SK-N-SH (cell line): Measurements from ENCODE around the gene TESMIN. TPM values are rescaled to one million over a fixed set of nuclear protein-coding genes. Genes with fewer than 3 reads are reported as not detected.

ENCODE experiments used
- CTCF ChIA-PET: fragments of 300-600, 350-600 bp; formaldehyde crosslinking; extraction: SDS; loops from one replicate; lab custom pipeline; 2021; lab: Yijun Ruan, JAX
- POLR2A ChIA-PET: fragments of 350-600 bp; sonication (Branson Sonifier 250); formaldehyde crosslinking; extraction: SDS; loops from one replicate; lab custom pipeline; 2020; ENCODE audit warnings: antibody characterized with exemption, inconsistent platforms; lab: Yijun Ruan, JAX
- DNase-seq: peaks from one replicate; pipeline ENCODE4 v3.0.0; 2012
- H2AFZ ChIP-seq: fragments of 200-600 bp; sonication (generic); 2 replicates; pipeline ENCODE4 v1.8.1; 2016; ENCODE audit warnings: antibody characterized with exemption, mild to moderate bottlenecking, low read depth
- H3F3A ChIP-seq: fragments of 200-600 bp; sonication (generic); replicated peaks from 2 replicates; pipeline ENCODE3; 2016; ENCODE audit warnings: antibody characterized with exemption, mild to moderate bottlenecking; ENCODE audit not compliant: insufficient read depth
- H3K27ac ChIP-seq, 2 experiments: fragments of 200-500 bp in 1 of 2; fragments of 200-600 bp in 1 of 2; sonication (Bioruptor generic) in 1 of 2; sonication (generic), shearing (Covaris generic) in 1 of 2; 2 replicates each; pipeline versions ENCODE4 v1.5.1 to v1.6.1; 2014 to 2016; ENCODE audit warnings: low read depth in 2 of 2, inconsistent platforms in 1 of 2, low read length in 1 of 2, mild to moderate bottlenecking in 1 of 2, mixed read lengths in 1 of 2
- H3K27me3 ChIP-seq: fragments of 200-600 bp; sonication (generic), shearing (Covaris generic); 2 replicates; pipeline ENCODE4 v1.6.1; 2016; ENCODE audit warnings: mixed run types; ENCODE audit not compliant: insufficient read depth
- H3K36me3 ChIP-seq, 2 experiments: fragments of 200-500 bp in 1 of 2; fragments of 200-600 bp in 1 of 2; sonication (Bioruptor generic) in 1 of 2; sonication (generic) in 1 of 2; replicated peaks in 1 of 2; 2 replicates each; pipeline versions ENCODE3 to v1.5.1; 2014 to 2016; ENCODE audit warnings: low read length in 1 of 2, mild to moderate bottlenecking in 1 of 2; ENCODE audit not compliant: insufficient read depth in 2 of 2, control insufficient read depth in 1 of 2
- H3K4me1 ChIP-seq, 2 experiments: fragments of 200-500 bp in 1 of 2; fragments of 200-600 bp in 1 of 2; sonication (Bioruptor generic) in 1 of 2; sonication (generic), shearing (Covaris generic) in 1 of 2; 2 replicates each; pipeline versions ENCODE4 v1.5.1 to v1.6.1; 2014 to 2016; ENCODE audit warnings: low read depth in 1 of 2, low read length in 1 of 2, mixed run types in 1 of 2; ENCODE audit not compliant: insufficient read depth in 2 of 2, control insufficient read depth in 1 of 2
- H3K4me2 ChIP-seq: fragments of 200-600 bp; sonication (generic), shearing (Covaris generic); 2 replicates; pipeline ENCODE4 v1.6.1; 2017; ENCODE audit warnings: mixed run types
- H3K4me3 ChIP-seq, 2 experiments: fragments of 200-500 bp in 1 of 2; fragments of 200-600 bp in 1 of 2; sonication (Bioruptor generic) in 1 of 2; sonication (generic), shearing (Covaris generic) in 1 of 2; 2 replicates each; pipeline versions ENCODE4 v1.5.1 to v1.8.1; 2014 to 2016; ENCODE audit warnings: low read depth in 2 of 2, inconsistent platforms in 1 of 2, low read length in 1 of 2, mild to moderate bottlenecking in 1 of 2, mixed read lengths in 1 of 2, moderate library complexity in 1 of 2
- H3K79me2 ChIP-seq: fragments of 200-600 bp; sonication (generic); 2 replicates; pipeline ENCODE4 v1.8.1; 2017; ENCODE audit warnings: mild to moderate bottlenecking; ENCODE audit not compliant: insufficient read depth
- H3K9ac ChIP-seq: fragments of 200-600 bp; sonication (generic); 2 replicates; pipeline ENCODE4 v1.6.1; 2017; ENCODE audit warnings: mixed run types
- H3K9me2 ChIP-seq: fragments of 200-600 bp; sonication (generic); 2 replicates; pipeline ENCODE4 v1.6.1; 2017; ENCODE audit warnings: mixed run types
- H3K9me3 ChIP-seq: fragments of 200-600 bp; sonication (generic); 2 replicates; pipeline ENCODE4 v1.6.1; 2017; ENCODE audit warnings: mixed run types, mild to moderate bottlenecking, moderate library complexity
- H4K20me1 ChIP-seq: fragments of 200-600 bp; sonication (generic); 2 replicates; pipeline ENCODE4 v1.6.1; 2017; ENCODE audit warnings: mild to moderate bottlenecking, mixed run types; ENCODE audit not compliant: insufficient read depth
- EZH2phosphoT487 ChIP-seq: fragments of 200-600 bp; sonication (generic); IDR thresholded peaks from 2 replicates; pipeline ENCODE4 v1.6.1; 2017; ENCODE audit warnings: low read depth, mixed run types, mild to moderate bottlenecking, antibody characterized with exemption, moderate library complexity, borderline replicate concordance
- FOXM1 ChIP-seq: IDR thresholded peaks from 2 replicates; pipeline ENCODE4 v1.4.0; 2012; ENCODE audit warnings: low read depth, mild to moderate bottlenecking
- MEF2A ChIP-seq: IDR thresholded peaks from 2 replicates; pipeline ENCODE4 v1.4.0; 2012; ENCODE audit warnings: low read depth, borderline replicate concordance
- MXI1 ChIP-seq: IDR thresholded peaks from 2 replicates; pipeline ENCODE4 v1.6.1; 2012; ENCODE audit warnings: mild to moderate bottlenecking, low read depth, low read length, improper control_type of control experiment
- NRF1 ChIP-seq: IDR thresholded peaks from 2 replicates; pipeline ENCODE4 v1.6.1; 2012; ENCODE audit warnings: low read depth, mild to moderate bottlenecking, low read length
- POLR2AphosphoS5 ChIP-seq: IDR thresholded peaks from 2 replicates; pipeline ENCODE4 v1.6.1; 2012; ENCODE audit warnings: low read depth, low read length
- SIN3A ChIP-seq: IDR thresholded peaks from 2 replicates; pipeline ENCODE4 v1.6.1; 2012; ENCODE audit warnings: low read depth, mild to moderate bottlenecking, low read length, moderate library complexity, borderline replicate concordance
- SMC3 ChIP-seq: IDR thresholded peaks from 2 replicates; pipeline ENCODE4 v1.6.1; 2012; ENCODE audit warnings: low read depth, low read length, improper control_type of control experiment
- TEAD4 ChIP-seq: IDR thresholded peaks from 2 replicates; pipeline ENCODE4 v1.4.0; 2012; ENCODE audit warnings: mild to moderate bottlenecking, borderline replicate concordance; ENCODE audit not compliant: insufficient read depth
- WGBS: methylation state at CpG from one replicate; pipeline ENCODE4 v1.1.6; 2017; ENCODE audit warnings: low lambda C conversion rate; 5-methylcytosine and 5-hydroxymethylcytosine counted together
- polyA plus RNA-seq, 3 experiments: library from polyadenylated mRNA; depleted of rRNA; stranded (reverse); fragments of >200 nt; gene quantifications; 2 replicates each; pipeline ENCODE4 v1.2.3, GENCODE V29; 2012
- TF ChIP-seq, protein P1 (sequence below): IDR thresholded peaks from 2 replicates; pipeline ENCODE4 v1.6.1; 2012; ENCODE audit warnings: mild to moderate bottlenecking, low read depth, low read length, moderate library complexity
- TF ChIP-seq, protein P2 (sequence below): IDR thresholded peaks from 2 replicates; pipeline ENCODE4; 2012
- TF ChIP-seq, protein P3 (sequence below): IDR thresholded peaks from 2 replicates; pipeline ENCODE4 v1.4.0; 2012; ENCODE audit warnings: low read depth

The TESMIN gene
- polyA plus RNA-seq, 1 of the 3 experiments (the other 2 are of a cell fraction): 3.5 TPM

DNA sequence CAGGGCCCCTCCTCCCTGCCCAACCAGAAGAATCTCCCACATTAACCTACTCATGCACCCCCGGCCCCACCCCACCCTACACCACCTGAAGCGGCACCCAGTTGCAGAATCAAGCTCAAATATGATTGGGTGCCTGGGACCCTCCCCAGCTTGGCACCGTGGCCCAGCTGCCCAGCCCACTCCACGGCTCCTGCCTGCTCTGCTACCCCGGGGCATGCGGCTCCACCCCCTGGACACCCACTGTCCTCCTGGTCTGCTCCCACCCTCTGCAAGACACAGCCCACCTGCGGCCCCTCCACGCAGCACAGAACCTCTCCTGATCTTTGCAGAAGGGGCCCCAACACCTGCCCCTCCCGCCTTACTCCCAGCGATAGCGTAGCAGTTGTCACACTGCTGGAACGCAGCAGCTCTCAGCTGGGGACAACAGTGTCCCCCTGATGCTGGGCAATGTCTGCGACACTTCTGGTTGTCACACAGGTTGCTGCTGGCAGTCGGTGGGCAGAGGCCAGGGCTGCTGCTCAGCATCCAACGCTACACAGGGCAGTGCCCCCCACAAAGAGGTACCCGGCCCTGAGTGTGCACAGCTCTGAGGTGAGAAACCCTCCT is 32.0 kb upstream of the TESMIN start:
- DNase-seq: no peak
- no peaks in the 10 kb centered on the region for H3K9me2 ChIP-seq
- H3K4me3 ChIP-seq: no peak overlapping the region
- no peak overlapping the region for H2AFZ ChIP-seq
- H3K36me3 ChIP-seq: peaks cover 37 to 39% of the 10 kb centered on the region in 2 experiments
- H4K20me1 ChIP-seq: no peaks in the 10 kb centered on the region
- WGBS: 97% methylated on average over 10 of the region's 16 CpGs
- H3K27me3 ChIP-seq: no peaks in the 10 kb centered on the region
- ChIA-PET POLR2A (no interaction called here), CTCF (interaction anchor here (1.3 to 1.9 kb wide), 2 partner anchors 15 to 92 kb away, joined by 3 to 8 read pairs; no protein-coding TSS in a partner anchor)
- no peaks in the 10 kb centered on the region for H3K4me1 ChIP-seq
- H3K27ac ChIP-seq: no peak overlapping the region
- no peaks in the 10 kb centered on the region for H3K79me2 ChIP-seq
- H3K4me2 ChIP-seq: no peak overlapping the region
- no peak overlapping the region for H3K9ac ChIP-seq
- TF ChIP-seq EZH2phosphoT487 (no peak), NRF1 (no peak), MXI1 (no peak), POLR2AphosphoS5 (no peak)
- TF ChIP-seq, protein P1, sequence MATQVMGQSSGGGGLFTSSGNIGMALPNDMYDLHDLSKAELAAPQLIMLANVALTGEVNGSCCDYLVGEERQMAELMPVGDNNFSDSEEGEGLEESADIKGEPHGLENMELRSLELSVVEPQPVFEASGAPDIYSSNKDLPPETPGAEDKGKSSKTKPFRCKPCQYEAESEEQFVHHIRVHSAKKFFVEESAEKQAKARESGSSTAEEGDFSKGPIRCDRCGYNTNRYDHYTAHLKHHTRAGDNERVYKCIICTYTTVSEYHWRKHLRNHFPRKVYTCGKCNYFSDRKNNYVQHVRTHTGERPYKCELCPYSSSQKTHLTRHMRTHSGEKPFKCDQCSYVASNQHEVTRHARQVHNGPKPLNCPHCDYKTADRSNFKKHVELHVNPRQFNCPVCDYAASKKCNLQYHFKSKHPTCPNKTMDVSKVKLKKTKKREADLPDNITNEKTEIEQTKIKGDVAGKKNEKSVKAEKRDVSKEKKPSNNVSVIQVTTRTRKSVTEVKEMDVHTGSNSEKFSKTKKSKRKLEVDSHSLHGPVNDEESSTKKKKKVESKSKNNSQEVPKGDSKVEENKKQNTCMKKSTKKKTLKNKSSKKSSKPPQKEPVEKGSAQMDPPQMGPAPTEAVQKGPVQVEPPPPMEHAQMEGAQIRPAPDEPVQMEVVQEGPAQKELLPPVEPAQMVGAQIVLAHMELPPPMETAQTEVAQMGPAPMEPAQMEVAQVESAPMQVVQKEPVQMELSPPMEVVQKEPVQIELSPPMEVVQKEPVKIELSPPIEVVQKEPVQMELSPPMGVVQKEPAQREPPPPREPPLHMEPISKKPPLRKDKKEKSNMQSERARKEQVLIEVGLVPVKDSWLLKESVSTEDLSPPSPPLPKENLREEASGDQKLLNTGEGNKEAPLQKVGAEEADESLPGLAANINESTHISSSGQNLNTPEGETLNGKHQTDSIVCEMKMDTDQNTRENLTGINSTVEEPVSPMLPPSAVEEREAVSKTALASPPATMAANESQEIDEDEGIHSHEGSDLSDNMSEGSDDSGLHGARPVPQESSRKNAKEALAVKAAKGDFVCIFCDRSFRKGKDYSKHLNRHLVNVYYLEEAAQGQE: no peak
- TF ChIP-seq, protein P2, sequence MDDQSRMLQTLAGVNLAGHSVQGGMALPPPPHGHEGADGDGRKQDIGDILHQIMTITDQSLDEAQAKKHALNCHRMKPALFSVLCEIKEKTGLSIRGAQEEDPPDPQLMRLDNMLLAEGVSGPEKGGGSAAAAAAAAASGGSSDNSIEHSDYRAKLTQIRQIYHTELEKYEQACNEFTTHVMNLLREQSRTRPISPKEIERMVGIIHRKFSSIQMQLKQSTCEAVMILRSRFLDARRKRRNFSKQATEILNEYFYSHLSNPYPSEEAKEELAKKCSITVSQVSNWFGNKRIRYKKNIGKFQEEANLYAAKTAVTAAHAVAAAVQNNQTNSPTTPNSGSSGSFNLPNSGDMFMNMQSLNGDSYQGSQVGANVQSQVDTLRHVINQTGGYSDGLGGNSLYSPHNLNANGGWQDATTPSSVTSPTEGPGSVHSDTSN: no peak
- H3K9me3 ChIP-seq: no peaks in the 10 kb centered on the region
- no peaks in the 10 kb centered on the region for H3F3A ChIP-seq

DNA sequence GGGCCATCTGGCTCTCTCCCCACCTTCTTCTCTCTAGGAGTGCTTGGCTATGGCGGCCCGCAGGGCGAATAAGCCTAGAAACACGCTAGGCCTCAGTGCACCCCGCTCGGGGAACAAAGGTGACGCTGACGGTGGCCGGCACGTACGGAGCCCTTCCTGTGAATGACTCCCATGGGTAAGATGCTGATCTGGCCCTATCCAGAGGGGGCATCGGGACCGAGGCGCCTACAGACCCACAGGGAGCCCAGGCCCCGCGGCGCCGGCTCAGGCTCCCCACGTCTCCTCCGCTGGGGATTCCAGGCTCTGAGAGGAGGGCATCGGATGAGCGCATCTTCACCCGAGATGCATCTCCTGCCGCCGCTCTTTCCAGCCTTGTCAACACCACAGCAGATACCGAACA is 31.4 kb upstream of the TESMIN start:
- TF ChIP-seq, protein P1: no peak
- TF ChIP-seq FOXM1 (no peak), SIN3A (no peak), SMC3 (no peak), TEAD4 (no peak), MEF2A (no peak)
- TF ChIP-seq, protein P2: no peak
- TF ChIP-seq, protein P3, sequence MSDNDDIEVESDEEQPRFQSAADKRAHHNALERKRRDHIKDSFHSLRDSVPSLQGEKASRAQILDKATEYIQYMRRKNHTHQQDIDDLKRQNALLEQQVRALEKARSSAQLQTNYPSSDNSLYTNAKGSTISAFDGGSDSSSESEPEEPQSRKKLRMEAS: no peak
- Histone ChIP-seq H3K9me3 (no peaks in the 10 kb centered on the region), H3F3A (no peaks in the 10 kb centered on the region), H3K36me3 (peaks cover 40 to 41% of the 10 kb centered on the region in 2 experiments), H3K79me2 (no peaks in the 10 kb centered on the region), H3K4me1 (no peaks in the 10 kb centered on the region), H3K27ac (no peak overlapping the region), H2AFZ (no peak overlapping the region), H4K20me1 (no peaks in the 10 kb centered on the region), H3K27me3 (no peaks in the 10 kb centered on the region), H3K4me3 (no peak overlapping the region), H3K4me2 (no peak overlapping the region), H3K9me2 (no peaks in the 10 kb centered on the region), H3K9ac (no peak overlapping the region)
- DNase-seq: no peak
- CTCF ChIA-PET: interaction anchor here (1.3 to 1.9 kb wide), 2 partner anchors 16 to 92 kb away, joined by 3 to 8 read pairs; no protein-coding TSS in a partner anchor
- POLR2A ChIA-PET: no interaction called here
- 98% methylated on average over 22 of the region's 26 CpGs for WGBS
